ENCODE results near the gene ID3.
"Not testable (repeated sequence)": the region's sequence is repeated elsewhere in the genome, so short reads cannot be mapped to it uniquely, and the experiment has no call there.

Gene ID3

GRCh38 chr1:23588749-23589548 is 29.6 kb upstream of the ID3 start:
- DNase-seq: no peak

DNA sequence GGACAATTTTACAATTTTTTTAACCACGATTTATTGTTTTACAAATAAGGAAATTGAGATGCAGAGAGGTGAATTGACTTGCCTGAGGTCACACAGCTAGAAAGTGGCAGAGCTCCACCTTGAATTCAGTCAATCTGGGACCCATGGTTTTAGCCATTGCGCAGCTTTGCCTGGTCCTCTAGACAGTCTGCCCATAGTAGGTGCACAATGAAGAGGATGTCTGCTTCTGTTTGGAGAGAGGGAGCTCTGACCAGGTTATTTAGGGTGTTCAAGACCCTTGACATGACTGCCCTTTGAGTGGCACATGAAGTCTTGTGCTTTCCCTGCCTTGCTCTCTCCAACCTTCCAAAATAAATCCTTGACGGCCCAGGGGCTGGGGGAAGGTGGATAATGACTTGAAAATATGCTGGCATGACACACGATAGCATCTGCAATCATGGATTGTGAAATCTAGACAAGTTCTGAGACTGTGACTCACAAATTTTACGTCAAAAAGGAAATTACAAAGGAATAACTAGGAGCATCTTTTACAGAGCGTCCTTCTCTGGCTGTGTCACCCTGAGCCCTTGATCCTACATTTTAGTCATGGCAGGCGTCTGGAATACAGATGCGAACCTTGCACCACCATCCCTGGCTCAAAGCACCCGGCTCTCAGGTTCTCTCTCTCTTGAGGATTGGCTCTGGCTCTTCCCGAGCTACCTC is 26.2 kb upstream of the ID3 start:
- peak; percentile 88 to 91 for DNase-seq

DNA sequence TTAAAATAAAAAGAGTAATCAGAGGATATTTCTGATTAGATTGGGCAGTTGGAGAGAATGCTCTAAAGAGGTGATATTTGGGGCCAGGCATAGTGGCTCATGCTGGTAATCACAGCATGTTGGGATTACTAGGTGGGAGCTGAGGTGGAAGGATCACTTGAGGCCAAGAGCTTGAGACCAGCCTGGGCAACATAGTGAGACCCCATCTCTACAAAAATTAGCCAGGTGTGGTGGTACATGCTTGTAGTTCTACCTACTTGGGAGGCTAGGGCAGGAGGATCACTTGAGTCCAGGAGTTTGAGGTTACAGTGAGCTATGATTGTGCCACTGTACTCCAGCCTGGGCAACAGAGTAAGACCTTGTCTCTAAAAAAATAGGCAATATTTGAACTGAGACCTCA is 24.4 kb upstream of the ID3 start:
- DNase-seq: not testable (repeated sequence)

- no peak for DNase-seq
Observed at GRCh38 chr1:23582820-23583219, 23.5 kb upstream of the ID3 start.

DNA sequence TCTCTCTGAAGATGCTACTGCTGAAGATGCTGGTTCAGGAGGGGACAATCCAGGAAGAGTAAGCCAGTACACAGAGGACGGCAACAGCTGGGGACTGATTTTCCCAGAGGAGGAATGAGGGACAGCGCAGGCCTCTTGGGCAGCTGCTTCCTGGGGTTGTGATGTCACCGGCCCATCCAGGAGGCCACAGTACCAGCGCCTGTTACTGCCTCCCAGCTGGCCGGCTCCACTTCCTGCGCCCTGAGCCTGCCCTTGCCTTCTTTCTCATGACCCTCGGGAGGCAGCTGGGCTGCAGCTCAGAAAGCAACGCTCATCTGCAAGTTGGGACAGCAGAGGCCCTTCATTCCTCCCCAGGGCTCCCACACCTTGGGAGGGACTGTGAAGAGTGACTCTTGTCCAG is 21.9 kb upstream of the ID3 start:
- DNase-seq: no peak

GRCh38 chr1:23578997-23579363 is 19.7 kb upstream of the ID3 start:
- DNase-seq: no peak

- peak; percentile 61 to 84 for DNase-seq
Observed at GRCh38 chr1:23578311-23578996, 19.2 kb upstream of the ID3 start.

- peak; percentile 80 to 89 for DNase-seq
Observed at GRCh38 chr1:23577056-23578004, 18.0 kb upstream of the ID3 start.

- DNase-seq: no peak
Observed at GRCh38 chr1:23576338-23577055, 17.2 kb upstream of the ID3 start.

DNA sequence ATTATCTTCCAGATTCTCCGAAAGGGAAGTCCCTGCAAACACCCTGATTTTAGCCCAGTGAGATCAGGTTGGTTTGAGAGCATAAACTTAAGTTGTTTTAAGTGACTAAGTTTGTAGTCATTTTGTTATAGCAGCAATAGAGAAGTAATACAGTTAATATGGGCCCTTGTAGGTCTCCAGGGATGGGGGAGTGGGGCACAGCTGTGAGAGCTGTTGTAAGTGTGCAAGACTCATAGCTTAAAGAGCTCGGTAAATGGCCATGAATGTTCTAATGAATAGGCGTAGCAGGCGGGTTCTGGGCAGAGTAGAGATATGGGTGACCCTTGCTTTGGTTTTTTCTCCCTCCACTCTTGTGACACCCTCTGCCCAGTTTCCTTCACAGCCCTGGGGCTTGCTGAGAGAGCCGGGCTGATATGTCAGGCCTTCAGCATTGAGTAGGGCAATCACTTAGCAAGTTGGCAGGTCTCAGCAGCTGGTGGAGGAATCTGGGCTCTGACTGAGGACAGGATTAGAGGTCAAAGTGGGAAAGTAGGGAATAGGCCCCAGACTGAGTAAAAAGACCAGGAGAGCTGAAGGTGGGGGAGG is 16.0 kb upstream of the ID3 start:
- no peak for DNase-seq

- DNase-seq: no peak
Observed at GRCh38 chr1:23574265-23574754, 15.0 kb upstream of the ID3 start.

DNA sequence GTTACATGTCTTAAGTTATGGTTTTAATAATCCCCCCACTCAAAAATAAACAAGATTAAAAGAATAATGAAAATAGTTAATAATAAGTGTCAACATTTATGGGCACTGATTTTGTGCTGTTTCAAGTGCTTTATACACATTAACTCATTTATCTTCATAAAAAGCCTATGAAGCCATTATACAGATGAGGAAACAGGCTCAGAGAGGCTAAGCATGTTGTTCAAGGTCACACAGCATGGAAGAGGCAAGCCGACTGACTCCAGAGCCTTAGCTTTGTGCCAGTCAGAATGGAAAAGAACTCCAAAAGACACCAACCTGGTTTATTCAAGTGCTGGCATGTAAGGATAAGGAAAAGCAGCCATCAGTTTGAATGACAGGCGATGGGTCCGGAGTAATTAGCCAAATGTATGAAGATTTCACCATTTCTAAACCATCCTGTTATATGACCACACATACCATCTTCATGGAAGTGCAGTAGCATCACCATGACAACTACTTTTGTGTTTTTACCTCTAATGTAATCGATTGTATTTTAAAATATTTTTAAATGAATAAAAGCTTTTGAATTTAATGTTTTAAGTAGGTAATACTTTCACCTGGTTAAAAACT is 14.4 kb upstream of the ID3 start:
- DNase-seq: no peak

DNA sequence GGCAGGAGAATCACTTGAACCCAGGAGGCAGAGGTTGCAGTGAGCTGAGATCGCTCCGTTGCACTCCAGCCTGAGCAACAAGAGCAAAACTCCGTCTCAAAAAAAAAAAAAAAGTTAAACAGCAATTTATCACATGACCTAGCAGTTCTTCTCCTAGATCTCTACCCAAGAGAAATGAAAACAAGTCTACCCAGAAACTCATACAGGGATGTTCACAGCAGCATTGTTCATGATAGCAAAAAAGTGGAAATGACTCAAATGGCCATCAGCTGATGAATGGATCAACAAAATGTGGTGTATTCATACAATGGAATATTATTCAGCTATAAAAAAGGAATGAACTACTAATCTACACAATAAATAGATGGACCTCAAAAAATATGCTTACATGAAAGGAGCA is 12.2 kb upstream of the ID3 start:
- no peak for DNase-seq

DNA sequence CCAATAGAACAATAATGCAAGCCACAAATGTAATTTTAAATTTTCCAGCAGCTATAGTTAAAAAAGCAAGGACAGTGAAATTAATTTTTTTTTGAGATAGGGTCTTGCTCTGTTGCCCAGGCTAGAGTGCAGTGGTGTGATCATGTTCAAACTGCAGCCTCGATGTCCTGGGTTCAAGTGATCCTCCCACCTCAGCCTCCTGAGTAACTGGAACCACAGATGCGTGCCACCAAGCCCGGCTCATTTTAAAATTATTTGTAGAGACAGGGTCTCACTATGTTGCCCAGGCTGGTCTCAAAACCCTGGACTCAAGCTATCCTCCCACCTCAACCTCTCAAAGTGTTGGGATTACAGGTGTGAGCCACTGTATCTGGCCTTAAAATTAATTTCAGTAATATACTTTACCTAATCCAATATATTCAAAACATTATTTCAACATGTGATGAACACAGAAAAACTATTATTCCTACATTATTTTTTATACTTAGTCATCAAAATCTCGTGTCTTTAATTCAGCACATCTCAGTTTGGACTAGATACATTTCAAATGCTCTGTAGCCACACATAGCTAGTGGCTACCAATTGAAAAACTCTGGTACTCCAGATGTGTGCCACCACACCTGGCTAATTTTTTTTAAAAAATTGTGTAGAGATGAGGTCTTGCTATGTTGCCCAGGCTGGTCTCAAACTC is 10.8 kb upstream of the ID3 start:
- DNase-seq: no peak

GRCh38 chr1:23568608-23569383 is 9.5 kb upstream of the ID3 start:
- DNase-seq: no peak

GRCh38 chr1:23567996-23568607 is 8.8 kb upstream of the ID3 start:
- no peak for DNase-seq

DNA sequence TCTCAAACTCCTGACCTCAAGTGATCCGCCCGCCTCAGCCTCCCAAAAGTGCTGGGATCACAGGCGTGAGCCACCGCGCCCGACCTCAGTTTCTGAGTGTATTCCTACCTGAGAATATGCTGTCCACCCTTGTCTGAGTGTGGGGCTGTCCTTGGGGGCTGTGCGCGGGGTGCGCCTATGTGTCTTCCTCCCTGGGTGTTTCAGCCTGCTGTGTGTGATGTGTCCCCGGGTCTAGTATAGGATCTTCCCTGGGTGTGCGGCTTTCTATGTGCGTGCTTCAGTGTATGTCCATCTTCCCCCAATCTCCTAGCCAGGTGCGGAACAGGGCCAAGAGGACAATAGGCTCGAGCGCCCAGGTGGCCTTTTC is 8.3 kb upstream of the ID3 start:
- DNase-seq: no peak

DNA sequence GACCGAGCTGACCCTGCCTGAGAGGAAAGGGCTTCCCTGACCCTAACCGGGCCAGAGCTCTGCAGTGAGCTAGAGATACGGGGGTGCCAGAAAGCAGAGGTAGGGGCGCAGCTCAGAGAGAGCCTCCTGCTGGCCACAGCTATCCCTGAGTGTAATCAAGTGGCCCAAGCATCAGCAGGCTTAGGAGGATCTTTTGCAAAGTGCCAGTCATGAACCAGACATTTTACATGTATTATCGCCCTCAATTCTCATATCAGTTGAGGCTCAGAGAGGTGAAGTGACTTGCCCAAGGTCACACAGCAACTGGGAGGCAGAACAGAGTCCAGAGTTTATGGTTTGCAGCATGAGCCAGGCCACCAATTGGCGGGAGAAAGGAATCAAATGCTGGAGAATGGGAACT is 7.0 kb upstream of the ID3 start:
- DNase-seq: no peak

DNA sequence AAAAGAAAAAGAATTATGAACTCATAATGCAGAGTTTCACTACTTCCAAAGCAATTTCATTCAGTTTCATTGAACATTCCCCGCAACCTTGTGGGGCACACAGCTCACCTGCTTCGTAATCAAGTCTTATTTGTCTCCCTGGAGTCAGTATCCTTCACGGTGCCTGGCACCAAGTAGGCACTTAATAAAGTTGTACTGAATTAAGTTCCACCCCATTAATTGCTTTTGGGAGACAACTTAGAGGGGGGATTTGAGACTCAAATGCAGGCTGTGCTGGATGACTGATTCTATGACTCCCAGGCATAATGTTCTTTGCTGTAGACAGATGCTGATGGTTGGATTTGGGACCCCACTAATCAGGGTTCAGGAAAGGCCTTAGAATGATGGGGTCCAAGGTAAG is 6.5 kb upstream of the ID3 start:
- no peak for DNase-seq
